Activated T-cell treated with anti-CD3 and anti-CD28 coated beads for 4 hours (primary cell): Measurements from ENCODE around the gene STKLD1.
A peak's percentile ranks its signal among the peaks of the same experiment; 100 is the strongest.

Experiments used
- DNase-seq: peaks from one replicate; pipeline ENCODE4 v3.0.0-alpha.2; 2020

The STKLD1 gene

DNA sequence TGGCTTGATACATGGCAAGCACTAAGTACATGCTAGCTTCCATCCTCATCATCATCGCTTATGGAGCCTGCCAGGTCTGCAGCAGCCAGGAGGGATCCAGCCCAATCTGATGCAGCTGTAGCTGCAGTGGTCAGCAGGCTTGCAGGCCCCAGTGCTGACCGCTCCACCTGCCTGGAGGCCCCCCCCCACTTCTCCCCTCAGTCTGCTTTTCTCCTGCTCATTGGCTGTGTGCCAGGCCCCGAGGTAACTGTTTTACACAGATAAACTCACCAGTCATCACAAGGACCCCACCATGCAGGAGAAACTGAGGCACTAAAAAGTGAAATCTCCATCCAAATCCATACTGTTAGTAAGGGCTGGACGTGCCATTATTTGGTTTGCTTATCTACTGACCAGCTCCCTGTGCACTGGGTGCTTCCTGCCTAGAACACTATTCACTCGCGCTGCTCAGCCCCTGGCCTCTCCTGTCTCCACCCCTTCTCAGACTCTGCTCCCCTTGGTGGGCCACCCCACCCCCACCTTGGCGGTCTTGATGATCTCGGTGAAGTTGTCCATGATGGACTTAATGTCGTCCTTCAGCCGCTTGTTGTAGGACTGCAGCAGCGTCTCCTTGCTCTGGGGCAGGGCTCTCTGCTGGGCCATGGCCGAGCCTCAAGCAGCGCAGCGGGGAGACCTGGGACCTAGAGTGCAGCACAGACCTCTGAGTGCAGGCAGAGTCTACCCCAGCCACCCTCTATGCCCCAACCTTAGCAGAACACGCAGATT, 30.0 kb upstream of the STKLD1 start:
- no peak for DNase-seq

GRCh38 chr9:133347515-133347984, 28.6 kb upstream of the STKLD1 start:
- no peak for DNase-seq

- peak; percentile 93 for DNase-seq
These were observed 28.0 kb upstream of the STKLD1 start, which contains the start of the genes MED22 and RPL7A for GRCh38 chr9:133347985-133348717. MED22 (minus strand) TSS chr9:133348131; CDS start chr9:133346662, 1,469 bp downstream. RPL7A (plus strand) TSS chr9:133348218; CDS start chr9:133348244, 26 bp downstream.

DNA sequence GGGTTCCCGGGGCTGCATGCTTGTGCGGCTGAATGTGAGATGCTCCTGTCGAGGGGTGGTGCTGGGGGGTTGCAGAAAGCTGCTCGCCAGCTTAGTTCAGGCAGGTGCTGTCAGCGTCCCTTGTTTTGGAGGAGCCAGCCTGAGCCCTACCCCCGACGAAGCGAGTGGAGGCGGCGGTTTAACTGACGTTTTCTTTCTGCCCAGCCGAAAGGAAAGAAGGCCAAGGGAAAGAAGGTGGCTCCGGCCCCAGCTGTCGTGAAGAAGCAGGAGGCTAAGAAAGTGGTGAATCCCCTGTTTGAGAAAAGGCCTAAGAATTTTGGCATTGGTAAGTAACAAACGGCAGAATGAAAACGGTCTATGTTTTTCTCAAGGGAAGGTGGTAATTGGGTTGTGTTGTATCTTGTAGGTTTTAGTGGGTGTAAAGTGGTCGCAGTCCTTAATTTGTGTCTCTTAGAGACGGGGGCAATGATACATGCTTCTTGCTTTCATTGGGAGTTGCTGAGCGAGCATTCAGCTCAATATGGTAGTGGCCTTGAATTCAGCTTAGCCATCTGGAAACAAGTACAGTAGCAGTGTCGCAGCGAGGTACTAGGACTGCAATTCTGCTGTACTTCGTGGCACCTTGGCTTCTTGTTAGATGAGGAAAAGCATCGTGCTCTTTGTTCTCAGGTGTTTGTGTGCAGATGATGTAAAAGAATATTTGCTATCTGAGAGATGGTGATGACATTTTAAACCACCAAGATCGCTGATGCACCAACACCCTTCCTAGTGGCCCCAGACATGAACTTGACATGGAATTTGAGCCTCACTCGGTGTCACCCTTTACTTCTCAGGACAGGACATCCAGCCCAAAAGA, 27.2 kb upstream of the STKLD1 start:
- DNase-seq: no peak

DNA sequence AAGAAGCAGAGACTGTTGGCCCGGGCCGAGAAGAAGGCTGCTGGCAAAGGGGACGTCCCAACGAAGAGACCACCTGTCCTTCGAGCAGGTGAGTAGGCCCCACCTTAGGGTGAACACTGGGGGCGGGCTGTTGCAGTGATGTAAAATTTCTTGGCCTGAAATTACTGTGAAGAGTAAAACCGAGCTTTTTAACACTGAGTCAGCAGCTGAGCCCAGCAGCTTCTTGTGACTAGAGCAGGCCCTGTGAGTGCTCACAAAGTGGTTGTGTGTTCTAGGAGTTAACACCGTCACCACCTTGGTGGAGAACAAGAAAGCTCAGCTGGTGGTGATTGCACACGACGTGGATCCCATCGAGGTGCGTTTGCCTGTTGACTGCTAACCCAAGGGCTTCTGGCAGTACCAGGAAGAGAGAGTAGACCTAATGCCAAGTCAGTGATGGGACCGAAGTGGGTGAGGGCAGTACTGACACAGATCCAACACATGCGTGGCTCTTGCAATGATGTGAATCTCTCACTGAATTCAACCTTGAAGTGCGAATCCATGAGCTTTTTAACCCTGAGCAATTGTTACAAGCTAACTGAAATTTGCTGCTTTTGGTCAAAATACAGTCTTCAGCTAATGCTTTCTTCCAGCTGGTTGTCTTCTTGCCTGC, 26.1 kb upstream of the STKLD1 start:
- no peak for DNase-seq

DNA sequence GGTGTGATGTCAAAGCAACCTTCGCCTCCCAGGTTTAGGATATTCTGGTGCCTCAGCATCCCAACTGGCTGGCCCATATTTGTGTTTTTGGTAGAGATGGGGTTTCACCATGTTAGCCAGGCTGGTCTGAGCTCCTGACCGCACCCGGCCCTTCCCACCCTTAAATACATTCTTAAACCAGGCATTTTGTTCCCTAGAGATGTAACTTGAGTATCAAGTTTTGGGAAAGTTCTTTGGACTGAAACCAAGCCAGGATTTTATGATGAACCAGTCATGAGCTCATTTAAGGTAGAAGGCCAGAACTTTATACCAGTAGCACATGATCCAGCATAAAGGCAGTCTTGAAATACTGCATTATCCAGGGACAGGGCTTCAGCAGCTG, 24.6 kb upstream of the STKLD1 start:
- no peak for DNase-seq

GRCh38 chr9:133351908-133352634, 24.1 kb upstream of the STKLD1 start:
- DNase-seq: no peak

DNA sequence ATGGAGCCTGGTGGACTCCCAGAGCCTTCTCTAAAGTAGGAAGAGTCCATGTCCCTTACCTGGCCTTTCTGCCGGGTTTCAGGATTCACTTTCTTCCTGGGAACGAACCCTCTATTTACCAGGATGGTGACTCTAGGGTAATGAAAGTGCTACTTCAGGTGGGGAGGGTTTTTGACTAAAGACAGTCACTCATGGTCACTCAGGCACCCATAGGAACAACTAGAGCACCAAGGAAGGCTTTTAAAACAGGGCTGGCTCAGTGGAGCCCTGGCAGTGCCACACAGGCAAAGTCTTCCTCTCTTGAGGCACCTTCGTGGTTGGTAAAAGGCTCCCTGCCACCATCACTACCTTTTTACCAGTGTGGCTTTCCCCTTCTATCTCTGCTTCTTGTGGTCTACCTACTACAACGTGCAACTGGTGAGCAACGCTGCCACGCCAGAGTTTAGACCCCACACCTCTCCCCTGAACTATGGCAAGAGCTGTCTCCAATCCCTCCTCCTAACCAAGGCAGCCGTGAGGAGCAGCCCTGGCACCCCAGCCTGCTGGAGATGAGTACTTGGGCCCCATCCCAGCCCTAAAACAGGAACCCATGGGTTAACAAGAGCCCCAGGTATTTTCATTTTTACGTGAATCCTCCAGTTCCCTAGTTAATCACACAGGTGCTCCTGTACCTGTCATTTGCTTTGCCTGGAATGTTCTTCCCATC, 23.4 kb upstream of the STKLD1 start:
- no peak for DNase-seq

GRCh38 chr9:133353548-133353947, 22.6 kb upstream of the STKLD1 start:
- DNase-seq: no peak

- DNase-seq: no peak
These were observed 21.4 kb upstream of the STKLD1 start for GRCh38 chr9:133354766-133355165.

DNA sequence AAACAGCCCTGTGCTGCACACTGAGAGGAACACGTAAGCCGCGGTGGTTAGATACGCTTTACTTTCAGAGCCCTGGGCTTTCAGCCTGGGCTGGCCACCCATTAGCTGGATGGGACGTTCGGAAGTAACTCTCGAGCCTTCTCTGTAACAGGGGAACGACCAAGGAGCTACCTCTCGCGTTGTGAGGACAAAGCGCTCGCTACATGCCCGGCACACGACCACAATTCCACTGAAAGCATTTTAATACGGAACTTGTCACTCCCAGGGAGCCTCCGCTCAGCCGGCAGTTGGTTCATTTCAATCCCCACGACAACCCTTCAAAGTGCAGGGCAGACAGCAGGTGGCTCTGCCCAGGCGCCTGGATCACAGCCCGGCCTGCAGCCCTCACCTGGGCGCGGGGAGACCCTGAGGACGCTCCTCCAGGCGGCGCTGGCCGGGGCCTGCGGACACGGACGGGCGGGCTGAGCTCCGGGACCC, 20.2 kb upstream of the STKLD1 start:
- DNase-seq: no peak

DNA sequence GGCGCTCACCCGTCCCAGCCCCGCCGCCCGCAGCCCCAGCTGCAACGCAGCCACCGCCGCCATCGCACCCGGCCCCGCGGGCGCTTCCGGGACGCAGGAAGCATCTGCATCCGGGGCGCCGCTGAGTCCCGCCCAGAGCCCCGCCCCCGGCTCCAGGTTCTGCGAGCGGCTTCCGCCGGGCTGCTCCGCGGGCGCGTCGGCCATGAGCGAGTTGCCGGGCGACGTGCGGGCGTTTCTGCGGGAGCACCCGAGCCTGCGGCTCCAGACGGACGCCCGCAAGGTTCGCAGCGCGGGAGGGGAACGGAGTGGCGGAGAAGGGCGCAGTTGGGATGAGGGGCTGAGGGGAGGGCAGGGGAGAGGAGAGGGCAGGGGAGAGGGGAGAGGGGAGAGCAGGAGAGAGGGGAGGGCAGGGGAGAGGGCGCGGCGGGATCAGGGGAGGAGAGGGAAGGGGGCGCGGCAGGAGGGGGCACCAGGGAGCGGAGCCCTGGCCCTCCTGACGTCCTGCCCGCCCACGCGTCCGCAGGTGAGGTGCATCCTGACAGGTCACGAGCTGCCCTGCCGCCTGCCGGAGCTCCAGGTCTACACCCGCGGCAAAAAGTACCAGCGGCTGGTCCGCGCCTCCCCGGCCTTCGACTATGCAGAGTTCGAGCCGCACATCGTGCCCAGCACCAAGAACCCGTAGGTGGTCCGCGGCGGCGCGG, 19.6 kb upstream of the STKLD1 start, which contains the start of the genes SURF1 and SURF2:
TSS of gene SURF1 (minus strand) at position 97 of the 701 bp plus-strand sequence. CDS start at position 63, 34 bp downstream.
TSS of gene SURF2 (plus strand) at position 160 of the 701 bp plus-strand sequence. CDS start at position 203, 43 bp downstream.
- DNase-seq: peak; percentile 84

DNA sequence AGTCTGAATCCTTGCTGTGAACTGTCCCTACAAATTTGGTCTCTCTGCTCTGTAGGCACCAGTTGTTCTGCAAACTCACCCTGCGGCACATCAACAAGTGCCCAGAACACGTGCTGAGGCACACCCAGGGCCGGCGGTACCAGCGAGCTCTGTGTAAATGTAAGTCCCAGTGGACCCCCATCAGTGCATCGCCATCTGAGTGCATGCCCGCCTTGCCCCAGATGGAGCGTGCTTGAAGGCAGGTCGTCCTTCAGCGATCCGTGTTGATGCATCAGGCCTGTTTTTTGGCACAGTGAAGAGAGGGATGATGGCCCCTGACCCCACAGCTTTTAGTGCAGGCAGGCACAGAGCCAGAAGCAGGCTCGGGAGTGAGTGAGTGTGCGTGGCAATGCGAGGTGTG, 18.5 kb upstream of the STKLD1 start:
- no peak for DNase-seq

- DNase-seq: no peak
These were observed 16.6 kb upstream of the STKLD1 start for GRCh38 chr9:133359399-133360175.

- DNase-seq: no peak
These were observed 15.5 kb upstream of the STKLD1 start for GRCh38 chr9:133360400-133361393.

GRCh38 chr9:133361507-133362092, 14.6 kb upstream of the STKLD1 start:
- no peak for DNase-seq

DNA sequence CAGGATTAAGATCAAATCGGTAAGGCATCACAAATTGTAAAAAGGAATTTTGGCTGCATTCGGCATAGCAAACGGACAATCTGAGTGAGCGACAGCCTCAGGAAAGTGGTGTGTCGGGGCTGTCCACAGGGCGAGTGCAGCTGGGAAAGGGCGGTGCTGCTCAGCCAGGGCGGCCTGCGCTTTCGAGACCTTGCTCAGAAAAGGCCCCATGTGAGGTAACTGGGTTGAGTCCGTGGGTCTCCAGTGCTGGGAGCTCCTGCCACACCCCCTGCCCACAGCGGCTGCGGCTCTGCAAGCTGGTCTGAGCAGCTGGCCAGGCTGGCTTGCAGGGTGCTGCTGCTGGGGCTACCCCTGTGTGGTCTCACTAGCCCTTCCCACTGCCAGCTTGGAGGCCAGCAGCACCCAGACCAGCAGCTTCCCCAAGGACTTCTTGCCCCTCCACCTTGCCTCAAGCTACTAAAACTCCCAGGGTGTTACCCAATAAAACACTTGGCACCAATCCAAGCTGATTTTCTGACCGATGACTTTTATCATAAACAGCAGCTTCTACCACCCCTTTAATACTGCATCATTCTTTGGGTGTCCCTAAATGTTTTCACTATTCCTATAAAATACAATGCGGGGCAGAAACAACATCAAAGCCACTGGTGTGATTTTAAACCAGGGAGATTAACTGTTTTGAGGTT, 13.7 kb upstream of the STKLD1 start:
- DNase-seq: no peak
